Smooth muscle cell (in vitro differentiated cells): ENCODE data around the gene AOC1. TPM values are rescaled to one million over a fixed set of nuclear protein-coding genes. Genes with fewer than 3 reads are reported as not detected.

Source experiments
- DNase-seq: peaks from one replicate; lab custom pipeline; 2025; ENCODE audit not compliant: unreplicated experiment; lab: John Stamatoyannopoulos, UW
- H2AFZ ChIP-seq: fragments of 200-600 bp; sonication (generic); 2 replicates; pipeline ENCODE4 v1.6.0; 2016; ENCODE audit warnings: antibody characterized with exemption, low read depth, mild to moderate bottlenecking
- H3F3A ChIP-seq: fragments of 200-600 bp; sonication (generic); 2 replicates; pipeline ENCODE4 v1.6.0; 2017; ENCODE audit warnings: antibody characterized with exemption, low read depth
- H3K27ac ChIP-seq: fragments of 200-600 bp; sonication (generic); 2 replicates; pipeline ENCODE4 v1.5.1; 2016; ENCODE audit warnings: low read depth, mild to moderate bottlenecking
- H3K27me3 ChIP-seq: fragments of 200-600 bp; sonication (generic); 2 replicates; pipeline ENCODE4 v1.6.1; 2016; ENCODE audit warnings: low read depth, mild to moderate bottlenecking
- H3K36me3 ChIP-seq: fragments of 200-600 bp; sonication (generic); 2 replicates; pipeline ENCODE4 v1.5.1; 2016; ENCODE audit warnings: low read depth
- H3K4me1 ChIP-seq: fragments of 200-600 bp; sonication (generic); 2 replicates; pipeline ENCODE4 v1.5.1; 2016; ENCODE audit warnings: low read depth
- H3K4me2 ChIP-seq: fragments of 200-600 bp; sonication (generic); 2 replicates; pipeline ENCODE4 v1.6.0; 2016; ENCODE audit warnings: mild to moderate bottlenecking
- H3K4me3 ChIP-seq: fragments of 200-600 bp; sonication (generic); 2 replicates; pipeline ENCODE4 v1.5.1; 2016; ENCODE audit warnings: mild to moderate bottlenecking
- H3K79me2 ChIP-seq: fragments of 200-600 bp; sonication (generic); 2 replicates; pipeline ENCODE4 v1.6.0; 2016; ENCODE audit warnings: low read depth, mild to moderate bottlenecking
- H3K9ac ChIP-seq: fragments of 200-600 bp; sonication (generic); 2 replicates; pipeline ENCODE4 v1.6.0; 2016; ENCODE audit warnings: low read depth
- H3K9me3 ChIP-seq: fragments of 200-600 bp; sonication (generic); replicated peaks from 2 replicates; pipeline ENCODE4 v1.5.1; 2016; ENCODE audit warnings: low read depth
- H4K20me1 ChIP-seq: fragments of 200-600 bp; sonication (generic); 2 replicates; pipeline ENCODE4 v1.6.0; 2016; ENCODE audit warnings: low read depth
- WGBS: methylation state at CpG from one replicate; pipeline ENCODE4 v1.1.7; 2016; ENCODE audit warnings: low lambda C conversion rate; 5-methylcytosine and 5-hydroxymethylcytosine counted together
- polyA plus RNA-seq: library from polyadenylated mRNA; unstranded; fragments of >200 nt; fragmentation: Nextera tagmentation; extraction: Ambion mirVana; gene quantifications from 2 replicates; pipeline ENCODE4 v1.2.1, GENCODE V29; 2016
- total RNA-seq: library from RNA; depleted of rRNA; stranded (reverse); fragments of >200 nt; gene quantifications from 2 replicates; pipeline ENCODE4 v1.2.3, GENCODE V29; 2014
- TF ChIP-seq, protein P1 (sequence below): fragments of 200-600 bp; sonication (generic); IDR thresholded peaks from 2 replicates; pipeline ENCODE4 v1.5.1; 2017; ENCODE audit warnings: borderline replicate concordance, mild to moderate bottlenecking, antibody characterized with exemption; ENCODE audit not compliant: insufficient read depth, poor library complexity, severe bottlenecking

The AOC1 gene, protein sequence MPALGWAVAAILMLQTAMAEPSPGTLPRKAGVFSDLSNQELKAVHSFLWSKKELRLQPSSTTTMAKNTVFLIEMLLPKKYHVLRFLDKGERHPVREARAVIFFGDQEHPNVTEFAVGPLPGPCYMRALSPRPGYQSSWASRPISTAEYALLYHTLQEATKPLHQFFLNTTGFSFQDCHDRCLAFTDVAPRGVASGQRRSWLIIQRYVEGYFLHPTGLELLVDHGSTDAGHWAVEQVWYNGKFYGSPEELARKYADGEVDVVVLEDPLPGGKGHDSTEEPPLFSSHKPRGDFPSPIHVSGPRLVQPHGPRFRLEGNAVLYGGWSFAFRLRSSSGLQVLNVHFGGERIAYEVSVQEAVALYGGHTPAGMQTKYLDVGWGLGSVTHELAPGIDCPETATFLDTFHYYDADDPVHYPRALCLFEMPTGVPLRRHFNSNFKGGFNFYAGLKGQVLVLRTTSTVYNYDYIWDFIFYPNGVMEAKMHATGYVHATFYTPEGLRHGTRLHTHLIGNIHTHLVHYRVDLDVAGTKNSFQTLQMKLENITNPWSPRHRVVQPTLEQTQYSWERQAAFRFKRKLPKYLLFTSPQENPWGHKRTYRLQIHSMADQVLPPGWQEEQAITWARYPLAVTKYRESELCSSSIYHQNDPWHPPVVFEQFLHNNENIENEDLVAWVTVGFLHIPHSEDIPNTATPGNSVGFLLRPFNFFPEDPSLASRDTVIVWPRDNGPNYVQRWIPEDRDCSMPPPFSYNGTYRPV
- not detected in 2 replicates for total RNA-seq
- polyA plus RNA-seq: 0.45 TPM in 1 of 2 replicates, not detected in the other

DNA sequence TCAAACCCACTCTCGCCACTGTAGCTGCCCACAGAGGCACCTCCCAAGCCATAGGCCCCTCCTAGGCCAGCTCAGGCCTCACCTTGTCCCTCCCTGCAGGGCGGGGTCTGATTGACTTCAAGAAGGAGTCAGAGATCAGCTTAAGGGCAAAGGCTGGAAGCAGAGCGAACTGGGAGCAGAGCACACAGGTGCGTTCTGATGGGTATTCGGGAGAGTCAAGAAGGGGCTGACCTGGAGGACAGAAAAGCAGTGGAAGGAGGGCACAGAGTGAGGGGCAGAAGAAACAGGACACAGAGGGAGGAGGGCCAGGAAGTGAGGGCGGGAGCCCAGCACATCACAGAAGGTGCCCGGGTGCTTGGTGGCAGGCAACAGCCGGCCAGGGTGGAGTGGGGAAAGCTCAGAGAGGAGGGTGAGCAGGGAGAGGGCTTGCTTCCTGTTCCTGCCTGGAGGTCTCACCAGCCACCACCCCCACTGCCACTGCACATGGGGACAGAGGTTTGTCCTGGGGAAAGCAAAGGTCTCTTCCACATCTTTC, at the start of gene AOC1:
Gene AOC1 (plus strand): TSS at position 147 of the 535 bp plus-strand sequence. CDS start 3,954 bp downstream, outside the sequence.
- WGBS: 71% methylated on average over 8 of the region's 8 CpGs
- no peak within 1 kb of the TSS for H3K27ac ChIP-seq
- no peak within 1 kb of the TSS for H2AFZ ChIP-seq
- no peaks in the 10 kb centered on the region for H3K36me3 ChIP-seq
- H3K79me2 ChIP-seq: no peaks in the 10 kb centered on the region
- H3K9ac ChIP-seq: no peak within 1 kb of the TSS
- H3K4me2 ChIP-seq: no peak within 1 kb of the TSS
- H4K20me1 ChIP-seq: no peaks in the 10 kb centered on the region
- no peak for DNase-seq
- H3F3A ChIP-seq: no peaks in the 10 kb centered on the region
- TF ChIP-seq, protein P1, sequence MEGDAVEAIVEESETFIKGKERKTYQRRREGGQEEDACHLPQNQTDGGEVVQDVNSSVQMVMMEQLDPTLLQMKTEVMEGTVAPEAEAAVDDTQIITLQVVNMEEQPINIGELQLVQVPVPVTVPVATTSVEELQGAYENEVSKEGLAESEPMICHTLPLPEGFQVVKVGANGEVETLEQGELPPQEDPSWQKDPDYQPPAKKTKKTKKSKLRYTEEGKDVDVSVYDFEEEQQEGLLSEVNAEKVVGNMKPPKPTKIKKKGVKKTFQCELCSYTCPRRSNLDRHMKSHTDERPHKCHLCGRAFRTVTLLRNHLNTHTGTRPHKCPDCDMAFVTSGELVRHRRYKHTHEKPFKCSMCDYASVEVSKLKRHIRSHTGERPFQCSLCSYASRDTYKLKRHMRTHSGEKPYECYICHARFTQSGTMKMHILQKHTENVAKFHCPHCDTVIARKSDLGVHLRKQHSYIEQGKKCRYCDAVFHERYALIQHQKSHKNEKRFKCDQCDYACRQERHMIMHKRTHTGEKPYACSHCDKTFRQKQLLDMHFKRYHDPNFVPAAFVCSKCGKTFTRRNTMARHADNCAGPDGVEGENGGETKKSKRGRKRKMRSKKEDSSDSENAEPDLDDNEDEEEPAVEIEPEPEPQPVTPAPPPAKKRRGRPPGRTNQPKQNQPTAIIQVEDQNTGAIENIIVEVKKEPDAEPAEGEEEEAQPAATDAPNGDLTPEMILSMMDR: no peak
- no peak within 1 kb of the TSS for H3K4me3 ChIP-seq
- peaks cover 5% of the 10 kb centered on the region for H3K27me3 ChIP-seq
- H3K4me1 ChIP-seq: no peaks in the 10 kb centered on the region
- no peaks in the 10 kb centered on the region for H3K9me3 ChIP-seq

DNA sequence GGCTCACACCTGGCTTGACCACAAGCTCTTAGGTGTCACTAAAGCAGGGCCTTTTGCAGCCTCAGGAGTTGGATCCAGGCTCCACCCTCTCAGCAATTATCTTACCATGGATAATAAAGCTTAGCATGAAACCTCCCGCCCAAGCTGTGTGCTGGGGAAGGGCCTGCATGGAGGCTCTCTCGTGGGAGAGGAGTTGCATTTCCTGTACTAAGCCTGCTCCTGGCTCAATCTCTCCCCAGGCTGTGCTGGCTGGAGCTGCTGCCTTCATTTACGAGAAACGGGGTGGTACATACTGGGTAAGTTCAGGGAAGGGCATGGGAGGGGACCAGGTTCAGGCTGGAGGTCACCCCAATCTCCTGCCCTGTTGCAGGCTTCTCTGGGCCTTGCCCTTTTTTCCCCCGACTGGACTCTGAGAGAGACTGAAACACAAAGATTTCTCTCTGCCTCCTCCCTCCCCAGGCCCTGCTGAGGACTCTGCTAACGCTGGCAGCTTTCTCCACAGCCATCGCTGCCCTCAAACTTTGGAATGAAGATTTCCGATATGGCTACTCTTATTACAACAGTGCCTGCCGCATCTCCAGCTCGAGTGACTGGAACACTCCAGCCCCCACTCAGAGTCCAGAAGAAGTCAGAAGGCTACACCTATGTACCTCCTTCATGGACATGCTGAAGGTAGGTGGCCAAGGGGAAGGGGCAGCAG, 49.0 kb upstream of the AOC1 start:
- H2AFZ ChIP-seq: no peak overlapping the region

DNA sequence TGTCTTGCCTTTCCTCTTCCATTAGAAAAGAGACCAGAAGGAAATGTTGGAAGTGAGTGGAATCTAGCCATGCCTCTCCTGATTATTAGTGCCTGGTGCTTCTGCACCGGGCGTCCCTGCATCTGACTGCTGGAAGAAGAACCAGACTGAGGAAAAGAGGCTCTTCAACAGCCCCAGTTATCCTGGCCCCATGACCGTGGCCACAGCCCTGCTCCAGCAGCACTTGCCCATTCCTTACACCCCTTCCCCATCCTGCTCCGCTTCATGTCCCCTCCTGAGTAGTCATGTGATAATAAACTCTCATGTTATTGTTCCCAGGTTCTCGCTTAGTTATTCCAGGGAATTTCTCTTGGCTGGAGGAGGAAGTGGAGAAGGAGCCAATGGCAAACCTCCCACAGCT, 47.5 kb upstream of the AOC1 start:
- Histone ChIP-seq H3K4me2 (no peak overlapping the region), H3K4me1 (no peaks in the 10 kb centered on the region), H3F3A (no peaks in the 10 kb centered on the region), H4K20me1 (no peaks in the 10 kb centered on the region), H3K27ac (no peak overlapping the region), H3K27me3 (peaks cover 23% of the 10 kb centered on the region), H3K79me2 (no peaks in the 10 kb centered on the region), H2AFZ (no peak overlapping the region), H3K4me3 (no peak overlapping the region), H3K9me3 (no peaks in the 10 kb centered on the region), H3K9ac (no peak overlapping the region), H3K36me3 (no peaks in the 10 kb centered on the region)
- TF ChIP-seq, protein P1: no peak
- 93% methylated on average over 5 of the region's 5 CpGs for WGBS
- no peak for DNase-seq

More for the DNA sequence above, 49.0 kb upstream of the AOC1 start:
- TF ChIP-seq, protein P1: no peak
- Histone ChIP-seq H3K79me2 (no peaks in the 10 kb centered on the region), H3K4me3 (no peak overlapping the region), H3K27me3 (peaks cover 37% of the 10 kb centered on the region), H3K27ac (no peak overlapping the region), H4K20me1 (no peaks in the 10 kb centered on the region), H3K36me3 (no peaks in the 10 kb centered on the region), H3K4me2 (peak overlapping the region; percentile 4), H3K4me1 (no peaks in the 10 kb centered on the region), H3K9ac (no peak overlapping the region), H3F3A (no peaks in the 10 kb centered on the region), H3K9me3 (no peaks in the 10 kb centered on the region)
- DNase-seq: no peak
- 31% methylated on average over 10 of the region's 10 CpGs for WGBS
